Measurements from ENCODE around the gene BSN.

DNA sequence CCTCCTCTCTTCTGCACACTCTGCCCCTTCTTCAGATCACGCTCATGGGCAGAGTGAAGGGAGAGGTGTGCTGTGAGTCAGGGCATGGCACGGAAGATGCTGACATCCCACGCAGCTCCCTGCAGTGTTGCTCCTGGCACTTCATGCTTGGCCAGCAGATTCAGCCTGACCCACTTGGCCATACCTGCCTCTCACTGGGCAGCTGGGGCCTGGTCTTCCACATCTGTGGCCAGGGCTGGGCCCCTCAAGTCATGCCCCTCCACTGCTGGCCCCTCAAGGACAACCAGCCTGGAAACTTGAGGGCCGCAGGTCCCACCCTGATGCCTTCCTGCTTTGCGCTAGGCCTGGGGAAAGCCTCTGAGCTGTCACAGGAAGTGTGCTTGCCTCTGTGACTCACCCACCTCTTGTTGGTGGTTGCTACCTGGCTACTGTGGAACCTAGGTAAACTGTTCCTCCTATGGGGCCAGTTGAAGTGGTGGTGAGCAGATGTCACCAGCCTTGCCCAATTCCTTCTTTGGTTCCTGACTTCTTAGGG is 48.7 kb downstream of the BSN start:
- TF ChIP-seq, protein P1, sequence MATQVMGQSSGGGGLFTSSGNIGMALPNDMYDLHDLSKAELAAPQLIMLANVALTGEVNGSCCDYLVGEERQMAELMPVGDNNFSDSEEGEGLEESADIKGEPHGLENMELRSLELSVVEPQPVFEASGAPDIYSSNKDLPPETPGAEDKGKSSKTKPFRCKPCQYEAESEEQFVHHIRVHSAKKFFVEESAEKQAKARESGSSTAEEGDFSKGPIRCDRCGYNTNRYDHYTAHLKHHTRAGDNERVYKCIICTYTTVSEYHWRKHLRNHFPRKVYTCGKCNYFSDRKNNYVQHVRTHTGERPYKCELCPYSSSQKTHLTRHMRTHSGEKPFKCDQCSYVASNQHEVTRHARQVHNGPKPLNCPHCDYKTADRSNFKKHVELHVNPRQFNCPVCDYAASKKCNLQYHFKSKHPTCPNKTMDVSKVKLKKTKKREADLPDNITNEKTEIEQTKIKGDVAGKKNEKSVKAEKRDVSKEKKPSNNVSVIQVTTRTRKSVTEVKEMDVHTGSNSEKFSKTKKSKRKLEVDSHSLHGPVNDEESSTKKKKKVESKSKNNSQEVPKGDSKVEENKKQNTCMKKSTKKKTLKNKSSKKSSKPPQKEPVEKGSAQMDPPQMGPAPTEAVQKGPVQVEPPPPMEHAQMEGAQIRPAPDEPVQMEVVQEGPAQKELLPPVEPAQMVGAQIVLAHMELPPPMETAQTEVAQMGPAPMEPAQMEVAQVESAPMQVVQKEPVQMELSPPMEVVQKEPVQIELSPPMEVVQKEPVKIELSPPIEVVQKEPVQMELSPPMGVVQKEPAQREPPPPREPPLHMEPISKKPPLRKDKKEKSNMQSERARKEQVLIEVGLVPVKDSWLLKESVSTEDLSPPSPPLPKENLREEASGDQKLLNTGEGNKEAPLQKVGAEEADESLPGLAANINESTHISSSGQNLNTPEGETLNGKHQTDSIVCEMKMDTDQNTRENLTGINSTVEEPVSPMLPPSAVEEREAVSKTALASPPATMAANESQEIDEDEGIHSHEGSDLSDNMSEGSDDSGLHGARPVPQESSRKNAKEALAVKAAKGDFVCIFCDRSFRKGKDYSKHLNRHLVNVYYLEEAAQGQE (IDR thresholded peaks at IDR 0.05; ENCODE audit: insufficient read depth in 1 of 2, low read depth in 2 of 2, low read length in 2 of 2) = no peak
- TF ChIP-seq POLR2AphosphoS5 (IDR thresholded peaks at IDR 0.05; ENCODE audit: low read depth, low read length) (no peak), TAF1 (IDR thresholded peaks at IDR 0.05; ENCODE audit: borderline replicate concordance, insufficient read depth, low read length) (no peak)
